Measurements from ENCODE around the gene LAMA3. TPM values are rescaled to one million over a fixed set of nuclear protein-coding genes. Genes with fewer than 3 reads are reported as not detected.

LAMA3 gene
- total and polyA plus RNA-seq, 4 donors, result 0.26 to 3.9 (median 0.37) TPM

DNA sequence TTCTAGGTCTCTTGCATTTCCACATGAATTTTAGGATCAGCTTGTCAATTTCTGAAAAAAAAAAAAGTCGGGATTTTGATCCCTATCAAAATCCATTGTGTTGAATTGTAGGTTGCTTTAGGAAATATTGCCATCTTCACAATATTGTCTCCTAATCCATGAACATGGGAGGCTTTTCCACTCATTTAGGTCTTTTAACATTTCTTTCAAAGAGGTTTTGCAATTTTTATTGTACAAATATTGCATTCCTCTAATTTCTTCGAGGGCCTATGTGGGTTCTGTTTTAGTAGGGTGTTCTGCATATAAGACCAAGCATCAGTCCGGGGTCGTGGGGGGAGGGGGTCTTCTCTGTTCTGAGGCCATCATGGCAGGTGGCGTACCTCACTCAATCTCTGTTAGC, 725 bp upstream of the LAMA3 start:
- H3K9ac ChIP-seq (ENCODE audit: low read depth in 1 of 2, low read length in 2 of 2), result no peak overlapping the region
- no peaks in the 10 kb centered on the region for H3K9me3 ChIP-seq (ENCODE audit: control insufficient read depth in 4 of 4, low read length in 3 of 4)
- WGBS, result 58% methylated on average over 5 of the region's 5 CpGs
- H3K4me3 ChIP-seq (ENCODE audit: low read depth in 1 of 3, low read length in 3 of 3), result no peak overlapping the region
- H3K27me3 ChIP-seq (ENCODE audit: control insufficient read depth in 4 of 4, insufficient read depth in 4 of 4, low read length in 3 of 4), result peaks cover 0 to 5% (median 2%) of the 10 kb centered on the region in 4 donors
- no peak for DNase-seq (ENCODE audit: low spot score)
- TF ChIP-seq FOXA2 (IDR thresholded peaks at IDR 0.05), result no peak
- TF ChIP-seq, protein P1, sequence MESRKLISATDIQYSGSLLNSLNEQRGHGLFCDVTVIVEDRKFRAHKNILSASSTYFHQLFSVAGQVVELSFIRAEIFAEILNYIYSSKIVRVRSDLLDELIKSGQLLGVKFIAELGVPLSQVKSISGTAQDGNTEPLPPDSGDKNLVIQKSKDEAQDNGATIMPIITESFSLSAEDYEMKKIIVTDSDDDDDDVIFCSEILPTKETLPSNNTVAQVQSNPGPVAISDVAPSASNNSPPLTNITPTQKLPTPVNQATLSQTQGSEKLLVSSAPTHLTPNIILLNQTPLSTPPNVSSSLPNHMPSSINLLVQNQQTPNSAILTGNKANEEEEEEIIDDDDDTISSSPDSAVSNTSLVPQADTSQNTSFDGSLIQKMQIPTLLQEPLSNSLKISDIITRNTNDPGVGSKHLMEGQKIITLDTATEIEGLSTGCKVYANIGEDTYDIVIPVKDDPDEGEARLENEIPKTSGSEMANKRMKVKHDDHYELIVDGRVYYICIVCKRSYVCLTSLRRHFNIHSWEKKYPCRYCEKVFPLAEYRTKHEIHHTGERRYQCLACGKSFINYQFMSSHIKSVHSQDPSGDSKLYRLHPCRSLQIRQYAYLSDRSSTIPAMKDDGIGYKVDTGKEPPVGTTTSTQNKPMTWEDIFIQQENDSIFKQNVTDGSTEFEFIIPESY (IDR thresholded peaks at IDR 0.05), result no peak
- TF ChIP-seq YY1 (IDR thresholded peaks at IDR 0.05), result no peak
- TF ChIP-seq JUND (IDR thresholded peaks at IDR 0.05), result no peak
- no peak for TF ChIP-seq NR2F2 (IDR thresholded peaks at IDR 0.05)
- TF ChIP-seq HNF4A (conservative IDR thresholded peaks at IDR 0.05), result no peak
- TF ChIP-seq, protein P2, sequence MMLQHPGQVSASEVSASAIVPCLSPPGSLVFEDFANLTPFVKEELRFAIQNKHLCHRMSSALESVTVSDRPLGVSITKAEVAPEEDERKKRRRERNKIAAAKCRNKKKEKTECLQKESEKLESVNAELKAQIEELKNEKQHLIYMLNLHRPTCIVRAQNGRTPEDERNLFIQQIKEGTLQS (IDR thresholded peaks at IDR 0.05), result no peak
- no peak for TF ChIP-seq RXRA (IDR thresholded peaks at IDR 0.05)
- no peak for TF ChIP-seq GABPA (IDR thresholded peaks at IDR 0.05 in 1 of 2, conservative IDR thresholded peaks at IDR 0.05 in 1 of 2)
- no peak for TF ChIP-seq SP1 (IDR thresholded peaks at IDR 0.05)
- no peak for TF ChIP-seq HNF4G (IDR thresholded peaks at IDR 0.05)
- no peak for TF ChIP-seq TAF1 (conservative IDR thresholded peaks at IDR 0.05)
- TF ChIP-seq RAD21 (IDR thresholded peaks at IDR 0.05), result no peak
- TF ChIP-seq, protein P3, sequence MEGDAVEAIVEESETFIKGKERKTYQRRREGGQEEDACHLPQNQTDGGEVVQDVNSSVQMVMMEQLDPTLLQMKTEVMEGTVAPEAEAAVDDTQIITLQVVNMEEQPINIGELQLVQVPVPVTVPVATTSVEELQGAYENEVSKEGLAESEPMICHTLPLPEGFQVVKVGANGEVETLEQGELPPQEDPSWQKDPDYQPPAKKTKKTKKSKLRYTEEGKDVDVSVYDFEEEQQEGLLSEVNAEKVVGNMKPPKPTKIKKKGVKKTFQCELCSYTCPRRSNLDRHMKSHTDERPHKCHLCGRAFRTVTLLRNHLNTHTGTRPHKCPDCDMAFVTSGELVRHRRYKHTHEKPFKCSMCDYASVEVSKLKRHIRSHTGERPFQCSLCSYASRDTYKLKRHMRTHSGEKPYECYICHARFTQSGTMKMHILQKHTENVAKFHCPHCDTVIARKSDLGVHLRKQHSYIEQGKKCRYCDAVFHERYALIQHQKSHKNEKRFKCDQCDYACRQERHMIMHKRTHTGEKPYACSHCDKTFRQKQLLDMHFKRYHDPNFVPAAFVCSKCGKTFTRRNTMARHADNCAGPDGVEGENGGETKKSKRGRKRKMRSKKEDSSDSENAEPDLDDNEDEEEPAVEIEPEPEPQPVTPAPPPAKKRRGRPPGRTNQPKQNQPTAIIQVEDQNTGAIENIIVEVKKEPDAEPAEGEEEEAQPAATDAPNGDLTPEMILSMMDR (IDR thresholded peaks at IDR 0.05; ENCODE audit: low read depth, low read length, missing input control), result no peak
- no peak overlapping the region for H3K27ac ChIP-seq (ENCODE audit: low read depth in 1 of 2, low read length in 2 of 2)
- H3K4me1 ChIP-seq (ENCODE audit: control insufficient read depth in 4 of 4, insufficient read depth in 4 of 4, low read length in 3 of 4), result peaks cover 10 to 18% (median 15%) of the 10 kb centered on the region in 4 donors
- H3K36me3 ChIP-seq (ENCODE audit: control insufficient read depth in 4 of 4, insufficient read depth in 3 of 4, low read depth in 1 of 4, low read length in 3 of 4), result no peaks in the 10 kb centered on the region

DNA sequence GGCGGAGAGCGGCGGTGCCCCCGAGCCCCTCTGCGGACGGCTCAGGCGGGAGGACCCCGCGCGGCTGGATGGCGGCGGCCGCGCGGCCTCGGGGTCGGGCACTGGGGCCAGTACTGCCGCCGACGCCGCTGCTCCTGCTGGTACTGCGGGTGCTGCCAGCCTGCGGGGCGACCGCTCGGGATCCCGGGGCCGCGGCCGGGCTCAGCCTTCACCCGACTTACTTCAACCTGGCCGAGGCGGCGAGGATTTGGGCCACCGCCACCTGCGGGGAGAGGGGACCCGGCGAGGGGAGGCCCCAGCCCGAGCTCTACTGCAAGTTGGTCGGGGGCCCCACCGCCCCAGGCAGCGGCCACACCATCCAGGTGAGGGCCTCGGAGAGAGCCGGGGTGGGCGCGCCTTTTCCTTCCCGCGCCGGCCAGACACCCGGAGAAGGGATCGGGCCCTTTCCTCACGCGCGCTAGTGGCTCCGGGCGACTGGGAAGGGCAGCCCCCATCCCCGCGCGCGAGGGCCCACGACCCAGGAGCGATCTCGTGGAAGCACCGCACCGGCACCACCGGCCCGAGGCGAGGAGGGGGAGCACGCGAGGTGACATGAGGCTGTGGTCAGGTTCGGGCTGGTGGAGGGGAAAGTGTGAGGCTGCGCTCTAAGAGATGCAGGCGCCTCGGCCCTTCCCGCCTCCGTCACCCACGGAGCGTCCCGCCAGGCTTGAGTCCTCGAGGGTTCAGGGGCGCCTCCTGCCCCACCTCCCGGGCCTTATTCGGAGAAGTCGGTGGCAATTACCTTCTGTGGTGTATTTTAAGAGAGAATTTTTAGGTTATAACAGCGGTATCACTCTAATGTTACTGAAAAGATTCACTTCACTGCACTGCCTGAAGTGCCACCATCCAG, 607 bp downstream of the LAMA3 start:
- TF ChIP-seq TAF1 (conservative IDR thresholded peaks at IDR 0.05) (no peak), JUND (IDR thresholded peaks at IDR 0.05) (no peak), SP1 (IDR thresholded peaks at IDR 0.05) (no peak), NR2F2 (IDR thresholded peaks at IDR 0.05) (no peak), EGR1 (IDR thresholded peaks at IDR 0.05; ENCODE audit: low read depth in 2 of 2) (no peak), FOXA1 (IDR thresholded peaks at IDR 0.05) (no peak), HNF4A (conservative IDR thresholded peaks at IDR 0.05) (no peak), RAD21 (IDR thresholded peaks at IDR 0.05) (no peak), GABPA (IDR thresholded peaks at IDR 0.05 in 1 of 2, conservative IDR thresholded peaks at IDR 0.05 in 1 of 2) (no peak), RXRA (IDR thresholded peaks at IDR 0.05) (no peak), HNF4G (IDR thresholded peaks at IDR 0.05) (no peak), YY1 (IDR thresholded peaks at IDR 0.05) (no peak)
- TF ChIP-seq, protein P1 (IDR thresholded peaks at IDR 0.05), result no peak
- TF ChIP-seq, protein P3 (IDR thresholded peaks at IDR 0.05; ENCODE audit: low read depth, low read length, missing input control), result no peak
- TF ChIP-seq, protein P4, sequence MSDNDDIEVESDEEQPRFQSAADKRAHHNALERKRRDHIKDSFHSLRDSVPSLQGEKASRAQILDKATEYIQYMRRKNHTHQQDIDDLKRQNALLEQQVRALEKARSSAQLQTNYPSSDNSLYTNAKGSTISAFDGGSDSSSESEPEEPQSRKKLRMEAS (IDR thresholded peaks at IDR 0.05), result no peak
- TF ChIP-seq, protein P2 (IDR thresholded peaks at IDR 0.05), result no peak
- peaks cover 0 to 5% (median 2%) of the 10 kb centered on the region in 4 donors for H3K27me3 ChIP-seq (ENCODE audit: control insufficient read depth in 4 of 4, insufficient read depth in 4 of 4, low read length in 3 of 4)
- H3K9ac ChIP-seq (ENCODE audit: low read depth in 1 of 2, low read length in 2 of 2), result no peak overlapping the region
- peaks cover 10 to 18% (median 15%) of the 10 kb centered on the region in 4 donors for H3K4me1 ChIP-seq (ENCODE audit: control insufficient read depth in 4 of 4, insufficient read depth in 4 of 4, low read length in 3 of 4)
- H3K36me3 ChIP-seq (ENCODE audit: control insufficient read depth in 4 of 4, insufficient read depth in 3 of 4, low read depth in 1 of 4, low read length in 3 of 4), result no peaks in the 10 kb centered on the region
- no peak overlapping the region for H3K27ac ChIP-seq (ENCODE audit: low read depth in 1 of 2, low read length in 2 of 2)
- 4% methylated on average over 85 of the region's 85 CpGs for WGBS
- no peak for DNase-seq (ENCODE audit: low spot score)
- H3K9me3 ChIP-seq (ENCODE audit: control insufficient read depth in 4 of 4, low read length in 3 of 4), result no peaks in the 10 kb centered on the region
- peak overlapping the region in 2 of 3 donors; percentile 47 to 69 for H3K4me3 ChIP-seq (ENCODE audit: low read depth in 1 of 3, low read length in 3 of 3)
